ENCODE results near the gene ZSWIM4.

ZSWIM4 gene

GRCh38 chr19:13834244-13835069 lies 39.2 kb downstream of the ZSWIM4 start:
- Mint-ChIP-seq H3K27ac (ENCODE audit: low read depth) (peak overlapping the region; percentile 100), H3K27me3 (no peaks in the 10 kb centered on the region), H3K4me1 (peaks cover 66% of the 10 kb centered on the region), H3K9me3 (no peaks in the 10 kb centered on the region), H3K36me3 (ENCODE audit: insufficient read depth) (peaks cover 84% of the 10 kb centered on the region), H3K4me3 (peak overlapping the region; percentile 89)
- ATAC-seq (replicated peaks; ENCODE audit: extremely low read depth, poor library complexity, severe bottlenecking) = no peak
- no peak for DNase-seq (ENCODE audit: low spot score in 2 of 2)

GRCh38 chr19:13835791-13836723 lies 40.8 kb downstream of the ZSWIM4 start:
- peaks cover 96% of the 10 kb centered on the region for H3K36me3 Mint-ChIP-seq (ENCODE audit: insufficient read depth)
- DNase-seq (ENCODE audit: low spot score in 2 of 2) (peak in 1 of 2 donors; percentile 33), ATAC-seq (replicated peaks; ENCODE audit: extremely low read depth, poor library complexity, severe bottlenecking) (no peak)
- peak overlapping the region; percentile 89 for H3K4me3 Mint-ChIP-seq
- no peaks in the 10 kb centered on the region for H3K27me3 Mint-ChIP-seq
- peaks cover 76% of the 10 kb centered on the region for H3K4me1 Mint-ChIP-seq
- no peaks in the 10 kb centered on the region for H3K9me3 Mint-ChIP-seq
- peak overlapping the region; percentile 100 for H3K27ac Mint-ChIP-seq (ENCODE audit: low read depth)

- peak overlapping the region; percentile 89 for H3K4me3 Mint-ChIP-seq
- H3K27me3 Mint-ChIP-seq = no peaks in the 10 kb centered on the region
- ATAC-seq (replicated peaks; ENCODE audit: extremely low read depth, poor library complexity, severe bottlenecking) (peak; percentile 3), DNase-seq (ENCODE audit: low spot score in 2 of 2) (no peak)
- H3K36me3 Mint-ChIP-seq (ENCODE audit: insufficient read depth) = peaks cover 96% of the 10 kb centered on the region
- no peaks in the 10 kb centered on the region for H3K9me3 Mint-ChIP-seq
- H3K4me1 Mint-ChIP-seq = peaks cover 69% of the 10 kb centered on the region
- peak overlapping the region; percentile 100 for H3K27ac Mint-ChIP-seq (ENCODE audit: low read depth)
These were observed 43.3 kb downstream of the ZSWIM4 start for GRCh38 chr19:13838435-13839129.

GRCh38 chr19:13839130-13839937 lies 44.1 kb downstream of the ZSWIM4 start:
- ATAC-seq (replicated peaks; ENCODE audit: extremely low read depth, poor library complexity, severe bottlenecking) (peak; percentile 29), DNase-seq (ENCODE audit: low spot score in 2 of 2) (peak; percentile 67 to 80)
- peak overlapping the region; percentile 100 for H3K27ac Mint-ChIP-seq (ENCODE audit: low read depth)
- no peaks in the 10 kb centered on the region for H3K27me3 Mint-ChIP-seq
- H3K36me3 Mint-ChIP-seq (ENCODE audit: insufficient read depth) = peaks cover 94% of the 10 kb centered on the region
- peak overlapping the region; percentile 89 for H3K4me3 Mint-ChIP-seq
- H3K9me3 Mint-ChIP-seq = no peaks in the 10 kb centered on the region
- peaks cover 64% of the 10 kb centered on the region for H3K4me1 Mint-ChIP-seq

- Mint-ChIP-seq H3K4me3 (peak overlapping the region; percentile 89), H3K27ac (ENCODE audit: low read depth) (peak overlapping the region; percentile 100), H3K4me1 (peaks cover 66% of the 10 kb centered on the region), H3K27me3 (no peaks in the 10 kb centered on the region), H3K9me3 (no peaks in the 10 kb centered on the region), H3K36me3 (ENCODE audit: insufficient read depth) (peaks cover 89% of the 10 kb centered on the region)
- ATAC-seq (replicated peaks; ENCODE audit: extremely low read depth, poor library complexity, severe bottlenecking) (peak; percentile 3), DNase-seq (ENCODE audit: low spot score in 2 of 2) (no peak)
These were observed 44.7 kb downstream of the ZSWIM4 start for GRCh38 chr19:13839938-13840304.

GRCh38 chr19:13840305-13841085 lies 45.3 kb downstream of the ZSWIM4 start:
- ATAC-seq (replicated peaks; ENCODE audit: extremely low read depth, poor library complexity, severe bottlenecking) (peak; percentile 2), DNase-seq (ENCODE audit: low spot score in 2 of 2) (peak in 1 of 2 donors; percentile 58)
- Mint-ChIP-seq H3K27me3 (no peaks in the 10 kb centered on the region), H3K4me3 (peak overlapping the region; percentile 89), H3K9me3 (no peaks in the 10 kb centered on the region), H3K4me1 (peaks cover 72% of the 10 kb centered on the region), H3K36me3 (ENCODE audit: insufficient read depth) (peaks cover 86% of the 10 kb centered on the region), H3K27ac (ENCODE audit: low read depth) (peak overlapping the region; percentile 100)

- peak overlapping the region; percentile 89 for H3K4me3 Mint-ChIP-seq
- ATAC-seq (replicated peaks; ENCODE audit: extremely low read depth, poor library complexity, severe bottlenecking) (no peak), DNase-seq (ENCODE audit: low spot score in 2 of 2) (peak; percentile 57 to 64)
- no peaks in the 10 kb centered on the region for H3K27me3 Mint-ChIP-seq
- H3K9me3 Mint-ChIP-seq = no peaks in the 10 kb centered on the region
- H3K36me3 Mint-ChIP-seq (ENCODE audit: insufficient read depth) = peaks cover 84% of the 10 kb centered on the region
- peak overlapping the region; percentile 100 for H3K27ac Mint-ChIP-seq (ENCODE audit: low read depth)
- peaks cover 73% of the 10 kb centered on the region for H3K4me1 Mint-ChIP-seq
These were observed 46.1 kb downstream of the ZSWIM4 start for GRCh38 chr19:13841086-13841961.

GRCh38 chr19:13841962-13842290 lies 46.7 kb downstream of the ZSWIM4 start:
- Mint-ChIP-seq H3K36me3 (ENCODE audit: insufficient read depth) (peaks cover 84% of the 10 kb centered on the region), H3K4me3 (peak overlapping the region; percentile 89), H3K27me3 (no peaks in the 10 kb centered on the region), H3K27ac (ENCODE audit: low read depth) (peak overlapping the region; percentile 100), H3K9me3 (no peaks in the 10 kb centered on the region), H3K4me1 (peaks cover 73% of the 10 kb centered on the region)
- ATAC-seq (replicated peaks; ENCODE audit: extremely low read depth, poor library complexity, severe bottlenecking) (no peak), DNase-seq (ENCODE audit: low spot score in 2 of 2) (no peak)

- Mint-ChIP-seq H3K4me1 (peaks cover 73% of the 10 kb centered on the region), H3K9me3 (no peaks in the 10 kb centered on the region), H3K36me3 (ENCODE audit: insufficient read depth) (peaks cover 85% of the 10 kb centered on the region), H3K27me3 (no peaks in the 10 kb centered on the region), H3K4me3 (peak overlapping the region; percentile 89), H3K27ac (ENCODE audit: low read depth) (peak overlapping the region; percentile 100)
- peak; percentile 69 to 77 for DNase-seq (ENCODE audit: low spot score in 2 of 2)
- peak; percentile 5 for ATAC-seq (replicated peaks; ENCODE audit: extremely low read depth, poor library complexity, severe bottlenecking)
These were observed 47.3 kb downstream of the ZSWIM4 start for GRCh38 chr19:13842291-13843103.
